Bronchial epithelial cell (primary cell): ENCODE data around the gene GYPC. TPM values are rescaled to one million over a fixed set of nuclear protein-coding genes. Genes with fewer than 3 reads are reported as not detected.

Experiments
- DNase-seq: peaks from one replicate; pipeline ENCODE4 v3.0.0-alpha.2; 2010; ENCODE audit warnings: low read depth
- FAIRE-seq: peaks from 2 replicates; lab custom pipeline; 2011; peaks lifted over from hg19 to GRCh38; lab: Jason Lieb, UNC
- H3K27me3 ChIP-seq: 2 replicates; pipeline ENCODE4 v1.5.1; 2011; ENCODE audit warnings: low read length; ENCODE audit not compliant: control insufficient read depth, insufficient read depth
- H3K36me3 ChIP-seq: 2 replicates; pipeline ENCODE4 v1.5.1; 2011; ENCODE audit warnings: low read length; ENCODE audit not compliant: control insufficient read depth, insufficient read depth
- H3K4me3 ChIP-seq: 2 replicates; pipeline ENCODE4 v1.5.1; 2011; ENCODE audit warnings: mild to moderate bottlenecking, low read depth, low read length, control low read depth
- CTCF ChIP-seq: IDR thresholded peaks from 2 replicates; pipeline ENCODE4 v1.5.1; 2011; ENCODE audit warnings: mild to moderate bottlenecking, moderate library complexity, low read length, control low read depth, inconsistent platforms; ENCODE audit not compliant: insufficient read depth, severe bottlenecking
- total RNA-seq: library from RNA; depleted of rRNA; stranded (reverse); fragments of >200 nt; gene quantifications from 2 replicates; pipeline ENCODE4 v1.2.1, GENCODE V29; 2014

Gene GYPC
- total RNA-seq, 1 donor from 2014 or later: 0.53 TPM

GRCh38 chr2:126627643-126628042 lies 28.3 kb upstream of the GYPC start:
- Histone ChIP-seq H3K4me3 (no peak overlapping the region), H3K27me3 (no peaks in the 10 kb centered on the region), H3K36me3 (no peaks in the 10 kb centered on the region)
- DNase-seq: no peak
- no peak for FAIRE-seq
- TF ChIP-seq CTCF: no peak

GRCh38 chr2:126634273-126634861 lies 21.6 kb upstream of the GYPC start:
- H3K27me3 ChIP-seq: no peaks in the 10 kb centered on the region
- FAIRE-seq (no peak), DNase-seq (no peak)
- TF ChIP-seq CTCF: peak; percentile 37
- no peaks in the 10 kb centered on the region for H3K36me3 ChIP-seq
- no peak overlapping the region for H3K4me3 ChIP-seq

- no peak for DNase-seq
- no peak for FAIRE-seq
- TF ChIP-seq CTCF: no peak
- no peak overlapping the region for H3K4me3 ChIP-seq
- no peaks in the 10 kb centered on the region for H3K27me3 ChIP-seq
- no peaks in the 10 kb centered on the region for H3K36me3 ChIP-seq
These were observed 20.7 kb upstream of the GYPC start for GRCh38 chr2:126635281-126635680.

GRCh38 chr2:126635736-126636135 lies 20.2 kb upstream of the GYPC start:
- no peak overlapping the region for H3K4me3 ChIP-seq
- H3K27me3 ChIP-seq: no peaks in the 10 kb centered on the region
- no peaks in the 10 kb centered on the region for H3K36me3 ChIP-seq
- FAIRE-seq (no peak), DNase-seq (no peak)
- no peak for TF ChIP-seq CTCF

- no peak for FAIRE-seq
- no peak for DNase-seq
- Histone ChIP-seq H3K4me3 (no peak overlapping the region), H3K27me3 (no peaks in the 10 kb centered on the region), H3K36me3 (no peaks in the 10 kb centered on the region)
- TF ChIP-seq CTCF: no peak
These were observed 18.6 kb upstream of the GYPC start for GRCh38 chr2:126637386-126637785.

GRCh38 chr2:126638746-126639145 lies 17.2 kb upstream of the GYPC start:
- FAIRE-seq (no peak), DNase-seq (no peak)
- no peak for TF ChIP-seq CTCF
- Histone ChIP-seq H3K36me3 (no peaks in the 10 kb centered on the region), H3K27me3 (no peaks in the 10 kb centered on the region), H3K4me3 (no peak overlapping the region)
